CD4-positive, alpha-beta T cell treated with Interferon gamma for 1 hour (primary cell): ENCODE results near the gene POLR2L.

Experiments used
- DNase-seq: peaks from one replicate; pipeline ENCODE4 v3.0.0-alpha.2; 2020

Gene POLR2L

DNA sequence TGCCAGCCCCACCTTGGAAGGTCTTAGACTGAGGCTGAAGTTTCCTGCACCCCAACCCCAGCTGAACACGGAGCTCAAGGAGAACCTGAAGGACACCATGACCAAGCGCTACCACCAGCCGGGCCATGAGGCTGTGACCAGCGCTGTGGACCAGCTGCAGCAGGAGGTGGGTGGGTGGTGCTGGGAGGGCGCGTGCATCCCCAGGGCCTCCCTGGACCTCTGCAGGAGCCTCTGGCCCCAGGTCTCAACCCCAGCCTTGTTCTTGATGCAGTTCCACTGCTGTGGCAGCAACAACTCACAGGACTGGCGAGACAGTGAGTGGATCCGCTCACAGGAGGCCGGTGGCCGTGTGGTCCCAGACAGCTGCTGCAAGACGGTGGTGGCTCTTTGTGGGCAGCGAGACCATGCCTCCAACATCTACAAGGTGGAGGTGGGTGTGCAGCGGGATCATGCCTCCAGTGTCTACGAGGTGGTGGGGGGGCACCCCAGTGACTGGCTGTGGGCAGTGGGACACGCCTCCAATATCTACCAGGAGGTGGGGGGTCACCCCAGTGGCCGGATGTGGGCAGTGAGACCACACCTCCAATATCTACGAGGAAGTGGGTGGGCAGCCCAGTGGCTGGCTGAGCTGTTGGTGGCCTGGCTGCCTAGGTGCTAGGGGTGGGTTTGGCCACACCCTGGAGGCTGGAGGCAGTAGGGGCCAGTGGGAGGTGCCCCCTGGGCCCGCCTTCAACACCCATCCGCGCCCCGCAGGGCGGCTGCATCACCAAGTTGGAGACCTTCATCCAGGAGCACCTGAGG lies 4.9 kb downstream of the POLR2L start:
- DNase-seq, result no peak

DNA sequence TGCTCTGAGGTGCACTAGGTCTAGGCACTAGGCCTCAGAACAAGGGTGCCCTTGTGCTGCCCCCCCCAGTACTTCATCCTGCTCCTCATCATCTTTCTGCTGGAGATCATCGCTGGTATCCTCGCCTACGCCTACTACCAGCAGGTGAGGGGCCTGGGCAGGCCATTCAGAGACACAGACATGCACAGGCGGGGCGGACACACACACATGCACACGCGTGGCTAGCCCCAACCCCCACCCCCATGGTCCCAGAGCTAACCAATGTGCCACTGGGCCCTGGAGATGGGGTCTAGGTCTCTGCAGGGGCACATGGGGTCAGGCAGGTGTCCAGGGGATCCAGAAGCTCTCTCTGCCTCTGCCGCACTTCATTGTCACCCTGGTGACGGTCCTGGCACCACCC lies 5.6 kb downstream of the POLR2L start:
- no peak for DNase-seq

DNA sequence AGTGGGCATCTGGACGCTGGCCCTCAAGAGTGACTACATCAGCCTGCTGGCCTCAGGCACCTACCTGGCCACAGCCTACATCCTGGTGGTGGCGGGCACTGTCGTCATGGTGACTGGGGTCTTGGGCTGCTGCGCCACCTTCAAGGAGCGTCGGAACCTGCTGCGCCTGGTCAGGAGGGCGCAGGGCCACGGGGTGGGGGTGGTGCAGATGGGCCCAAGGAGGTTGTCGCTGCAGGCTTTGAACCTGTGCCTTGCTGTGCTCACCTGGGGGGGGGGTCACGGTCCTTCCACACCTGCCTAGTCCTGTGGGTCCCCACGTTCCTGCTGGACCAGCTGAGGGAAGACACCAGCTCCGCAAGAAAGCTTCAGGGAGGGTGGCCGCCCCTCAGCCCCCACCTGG lies 6.1 kb downstream of the POLR2L start:
- DNase-seq, result no peak

DNA sequence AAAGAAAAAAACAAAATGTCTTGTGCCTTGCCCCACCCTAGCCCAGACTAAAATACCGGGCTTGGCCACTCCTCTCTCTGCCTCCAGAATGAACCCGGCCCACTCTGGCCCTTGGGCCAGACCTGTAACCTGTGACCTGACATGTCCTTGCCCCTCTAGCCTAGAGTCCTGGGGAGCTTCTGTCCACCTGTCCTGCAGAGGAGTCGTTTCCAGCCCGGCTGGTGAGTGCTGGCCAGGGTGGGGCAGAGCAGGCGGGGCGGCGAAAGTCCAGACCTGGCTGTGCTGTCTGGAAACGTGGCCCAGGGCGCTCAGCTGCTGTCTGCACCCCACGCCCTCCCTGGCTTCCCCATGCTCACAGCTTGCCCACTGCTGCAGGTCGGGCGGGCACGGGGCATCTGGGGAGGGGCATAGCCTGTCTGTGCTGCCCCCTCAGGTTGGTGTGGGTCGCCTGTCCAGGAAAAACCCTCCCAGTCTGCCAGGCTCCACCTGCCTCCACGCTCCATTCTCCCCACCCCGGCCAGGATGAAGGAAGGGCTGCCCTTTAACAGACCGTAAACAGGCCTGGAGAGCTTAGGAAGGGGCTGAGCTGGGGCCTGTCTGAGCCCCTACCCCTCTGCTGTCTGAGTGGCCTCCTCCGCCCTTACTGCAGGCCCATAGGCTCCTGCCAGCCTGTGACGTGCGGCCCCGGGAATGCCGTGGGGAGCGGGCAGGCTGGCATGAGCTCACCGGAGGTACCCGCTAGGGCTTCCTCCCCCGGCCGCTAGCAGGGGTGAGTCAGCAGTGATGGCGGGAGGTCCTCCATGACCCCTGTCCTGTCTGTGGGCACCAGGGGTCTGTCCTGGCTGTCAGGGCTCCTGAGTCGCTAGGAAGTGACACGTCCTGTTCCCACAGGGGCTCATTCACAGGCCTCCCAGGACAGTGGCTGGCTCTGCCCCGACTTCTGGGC lies 7.7 kb downstream of the POLR2L start:
- DNase-seq, result peak; percentile 42

DNA sequence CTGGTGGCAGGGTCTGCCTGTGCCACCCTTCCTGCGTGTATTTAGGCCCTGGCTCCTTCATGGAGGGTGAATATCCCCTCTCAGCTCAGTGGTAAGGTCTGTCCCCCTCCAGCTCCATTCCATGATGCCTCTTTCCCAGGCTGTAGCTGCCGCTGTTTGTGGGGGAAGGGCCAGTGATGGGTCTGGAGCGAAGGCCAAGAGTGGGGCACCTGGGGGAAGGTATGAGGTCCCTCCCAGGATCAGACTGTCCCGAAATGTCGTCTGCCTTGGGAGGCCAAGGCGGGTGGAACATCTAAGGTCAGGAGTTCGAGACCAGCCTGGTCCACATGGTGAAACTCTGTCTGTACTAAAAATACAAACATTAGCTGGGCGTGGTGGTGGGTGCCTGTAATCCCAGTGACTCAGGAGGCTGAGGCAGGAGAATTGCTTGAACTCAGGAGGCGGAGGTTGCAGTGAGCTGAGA lies 8.4 kb downstream of the POLR2L start:
- DNase-seq, result no peak

DNA sequence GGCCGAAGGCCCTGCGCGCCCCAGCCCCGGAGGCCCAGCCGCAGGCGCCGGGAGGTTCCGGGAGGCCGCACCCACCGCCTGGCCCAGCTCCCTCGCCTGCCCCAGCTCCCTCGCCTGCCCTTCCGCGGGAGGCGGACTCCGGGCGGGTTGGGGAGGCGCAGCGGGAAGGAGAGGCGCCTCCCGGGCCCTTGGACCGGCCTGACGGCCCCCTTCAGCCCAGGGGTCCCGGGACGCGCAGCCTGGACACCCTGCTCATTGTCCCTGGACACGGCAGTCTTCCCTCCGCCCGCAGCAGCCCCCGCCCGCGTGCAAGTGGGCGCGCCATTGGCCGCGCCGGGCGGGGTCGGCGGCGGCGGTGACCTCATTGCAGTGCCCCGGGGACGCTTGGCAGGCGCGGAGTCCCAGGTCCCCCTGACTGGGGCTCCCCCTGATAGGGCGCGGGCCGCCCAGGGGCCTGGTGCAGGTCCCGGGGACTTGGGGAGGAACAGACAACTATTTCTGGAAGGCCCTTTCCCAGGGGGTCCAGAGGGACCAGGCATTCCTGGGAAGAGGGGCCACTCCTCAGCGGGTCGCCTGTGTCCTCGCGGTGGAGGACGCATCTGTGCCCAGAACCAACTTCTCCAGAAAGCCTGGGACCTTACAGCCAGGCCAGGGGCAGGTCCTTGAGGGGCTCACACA lies 9.1 kb downstream of the POLR2L start:
- DNase-seq, result no peak

DNA sequence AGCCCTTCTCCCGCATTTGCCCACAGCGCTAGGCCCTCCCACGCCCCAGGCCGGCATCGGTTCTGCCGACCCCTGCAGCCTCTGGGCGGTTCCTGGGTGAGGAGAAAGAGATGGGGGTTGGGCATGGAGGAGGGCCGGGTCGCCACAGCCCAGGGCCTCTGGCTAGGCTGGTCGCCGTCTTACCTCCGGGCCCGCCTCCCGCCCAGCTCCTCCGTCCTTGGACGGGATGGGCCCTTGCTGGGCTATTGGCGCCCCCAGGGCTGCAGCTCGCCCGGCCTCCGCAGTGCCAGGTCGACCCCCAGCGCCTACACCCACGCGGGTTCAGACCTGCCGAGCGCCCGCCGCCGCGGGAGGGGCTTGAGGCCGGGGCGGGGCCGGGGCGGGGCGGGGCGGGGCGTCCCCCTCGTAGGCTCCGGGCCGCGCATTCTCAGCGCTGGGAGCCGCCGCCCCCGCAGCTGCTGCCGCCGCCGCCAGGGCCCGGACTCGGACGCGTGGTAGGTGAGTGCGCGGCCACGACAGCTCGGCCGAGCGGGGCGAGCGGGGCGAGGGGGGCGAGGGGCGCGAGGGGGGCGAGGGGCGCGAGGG lies 9.7 kb downstream of the POLR2L start, which contains the start of gene CD151:
Gene CD151 (plus strand): TSS at position 424 of the 585 bp plus-strand sequence. CDS start 3,118 bp downstream, outside the sequence.
- peak; percentile 36 for DNase-seq

DNA sequence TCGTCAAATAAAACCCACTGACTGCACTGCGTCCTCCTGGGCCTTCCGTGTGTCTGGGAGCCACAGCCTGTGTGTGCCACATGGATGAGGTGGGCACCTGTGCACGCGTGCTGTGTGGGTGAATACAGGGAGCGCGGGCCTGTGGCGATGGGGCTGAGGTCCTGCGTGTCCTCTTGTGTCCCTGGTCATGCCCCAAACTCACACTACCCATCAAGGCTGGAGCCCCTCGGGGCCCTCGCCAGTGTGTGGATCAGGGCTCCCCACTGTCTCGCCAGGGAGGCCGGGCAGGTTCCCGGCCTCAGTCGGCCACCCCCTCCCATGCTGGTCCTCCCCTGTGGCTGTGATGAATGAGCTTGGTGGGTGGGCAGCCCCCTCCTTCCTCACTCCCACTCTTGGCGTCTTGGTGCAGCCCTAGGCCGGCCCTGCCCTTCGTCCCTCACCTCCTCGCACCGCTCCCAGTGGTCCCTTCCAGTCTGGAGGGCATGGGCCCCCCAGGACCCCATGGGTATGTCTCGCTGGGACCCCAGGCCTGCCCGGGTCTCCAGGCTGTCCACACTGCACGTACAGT lies 10.3 kb downstream of the POLR2L start:
- no peak for DNase-seq

DNA sequence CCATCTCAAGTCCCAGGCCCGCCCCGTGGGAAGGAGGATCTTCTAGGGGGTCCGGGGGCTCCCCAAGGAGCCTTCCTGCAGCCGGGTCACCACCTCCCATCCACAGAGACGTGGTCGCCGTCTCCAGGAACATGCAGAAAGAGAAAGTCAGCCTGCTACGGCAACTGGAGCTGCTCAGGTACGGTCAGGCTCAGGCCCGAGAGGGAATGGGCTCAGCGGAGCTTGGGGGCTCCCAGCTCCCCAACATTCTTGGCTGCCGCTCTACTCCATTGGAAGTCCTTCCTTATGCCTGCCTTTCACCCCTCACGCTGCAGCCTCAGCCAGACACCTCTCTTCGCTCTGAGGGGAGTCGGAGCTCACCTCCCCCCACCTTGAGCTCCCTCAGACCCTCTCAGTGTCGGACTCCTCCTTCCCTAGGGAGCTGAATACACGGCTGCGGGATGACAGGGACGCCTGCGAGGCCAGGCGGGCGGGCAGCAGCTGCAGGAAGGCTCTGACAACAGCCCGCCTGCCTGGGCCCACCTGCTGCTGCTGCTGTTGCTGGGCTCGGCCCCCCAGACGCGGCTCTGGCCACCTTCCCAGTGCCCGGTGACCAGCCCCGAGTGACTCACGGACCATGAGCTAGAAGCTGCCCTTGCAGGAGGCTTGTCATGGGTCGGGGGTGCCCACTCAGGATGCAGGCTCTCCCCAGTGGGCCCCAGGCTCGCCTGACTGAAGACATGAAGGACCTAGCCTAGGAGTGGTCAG lies 11.0 kb downstream of the POLR2L start:
- DNase-seq, result no peak

DNA sequence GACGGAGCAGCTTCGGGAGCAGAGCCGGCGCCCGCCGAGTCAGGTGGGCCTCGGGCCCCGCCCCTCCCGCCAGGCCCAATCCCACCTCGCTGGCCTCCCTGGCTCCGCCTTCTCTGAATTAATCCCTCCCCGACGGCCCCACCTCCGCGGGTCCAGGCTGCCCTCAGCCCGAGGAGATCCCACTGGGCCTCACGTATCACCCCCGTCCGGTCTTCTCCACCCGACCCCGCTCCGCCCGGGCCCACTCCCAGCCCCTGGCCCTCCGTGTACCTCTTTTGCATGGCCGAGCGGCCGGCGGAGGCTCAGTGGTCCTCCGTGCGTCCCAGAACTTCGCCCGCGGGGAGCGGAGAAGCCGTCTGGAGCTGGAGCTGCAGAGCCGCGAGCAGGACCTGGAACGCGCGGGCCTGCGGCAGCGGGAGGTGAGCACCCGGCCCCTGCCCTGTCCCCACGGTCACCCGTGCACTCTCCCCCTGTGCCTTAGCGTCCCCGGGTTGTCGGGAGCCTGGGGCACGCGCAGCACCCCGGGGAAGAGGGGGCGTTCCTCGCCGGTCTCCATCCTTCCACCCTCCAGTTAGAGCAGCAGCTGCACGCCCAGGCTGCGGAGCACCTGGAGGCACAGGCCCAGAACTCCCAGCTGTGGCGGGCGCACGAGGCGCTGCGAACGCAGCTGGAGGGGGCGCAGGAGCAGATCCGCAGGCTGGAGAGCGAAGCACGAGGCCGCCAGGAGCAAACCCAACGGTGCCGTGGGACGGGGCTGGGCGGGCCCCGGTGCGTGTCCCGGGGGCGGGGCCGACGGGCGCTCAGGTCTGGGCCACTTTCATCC lies 11.8 kb downstream of the POLR2L start:
- DNase-seq, result peak; percentile 62

DNA sequence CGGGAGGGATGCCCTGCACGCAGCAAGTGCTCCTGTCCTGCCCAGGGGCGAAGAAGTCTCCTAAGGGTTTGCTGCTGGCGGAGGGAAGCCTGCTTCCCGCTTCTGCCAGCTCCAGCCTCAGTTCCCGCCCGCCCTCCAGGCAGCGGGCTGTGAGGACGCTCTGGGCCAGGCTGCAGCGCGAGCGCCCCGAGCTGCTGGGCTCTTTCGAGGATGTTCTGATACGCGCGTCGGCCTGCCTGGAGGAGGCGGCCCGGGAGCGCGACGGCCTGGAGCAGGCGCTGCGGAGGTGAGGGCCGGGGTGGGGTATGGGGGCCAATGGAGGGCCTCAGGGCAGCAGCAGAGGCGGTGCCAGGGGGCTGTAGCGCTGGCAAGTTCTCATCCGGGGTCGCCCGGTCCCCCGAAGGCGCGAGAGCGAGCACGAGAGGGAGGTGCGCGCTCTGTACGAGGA lies 12.5 kb downstream of the POLR2L start:
- no peak for DNase-seq

DNA sequence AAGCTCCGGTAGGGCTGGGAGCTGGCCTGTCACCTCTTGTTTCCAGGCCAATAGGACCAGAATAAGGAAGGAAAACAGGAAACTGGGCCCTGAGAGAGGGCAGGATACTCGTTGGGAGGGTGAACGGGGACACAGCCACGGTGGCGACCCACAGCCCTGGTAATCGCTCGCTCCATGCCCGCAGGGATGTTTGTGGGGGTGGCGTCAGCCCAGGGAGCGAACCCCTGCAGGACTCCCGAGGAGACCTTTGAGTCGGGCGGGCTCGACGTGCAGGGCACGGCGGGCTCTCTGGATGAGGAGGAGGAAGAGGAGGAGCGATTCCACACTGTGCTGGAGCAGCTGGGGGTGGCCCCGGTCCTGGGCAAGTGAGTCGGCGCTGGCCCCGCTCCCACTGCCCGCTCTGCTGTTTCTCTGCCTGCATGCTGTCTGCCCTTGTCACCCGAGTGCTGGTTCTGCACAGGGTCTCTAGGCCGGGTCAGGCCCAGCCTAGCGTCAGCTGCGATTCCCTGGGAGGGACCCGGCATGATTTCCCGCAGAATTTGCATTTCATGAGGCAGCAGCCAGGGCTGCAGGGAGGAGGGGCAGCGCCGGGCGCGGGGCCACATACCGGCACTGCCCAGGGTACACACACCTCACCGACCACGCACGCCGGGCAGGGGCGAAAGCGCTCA lies 13.0 kb downstream of the POLR2L start:
- DNase-seq, result no peak

DNA sequence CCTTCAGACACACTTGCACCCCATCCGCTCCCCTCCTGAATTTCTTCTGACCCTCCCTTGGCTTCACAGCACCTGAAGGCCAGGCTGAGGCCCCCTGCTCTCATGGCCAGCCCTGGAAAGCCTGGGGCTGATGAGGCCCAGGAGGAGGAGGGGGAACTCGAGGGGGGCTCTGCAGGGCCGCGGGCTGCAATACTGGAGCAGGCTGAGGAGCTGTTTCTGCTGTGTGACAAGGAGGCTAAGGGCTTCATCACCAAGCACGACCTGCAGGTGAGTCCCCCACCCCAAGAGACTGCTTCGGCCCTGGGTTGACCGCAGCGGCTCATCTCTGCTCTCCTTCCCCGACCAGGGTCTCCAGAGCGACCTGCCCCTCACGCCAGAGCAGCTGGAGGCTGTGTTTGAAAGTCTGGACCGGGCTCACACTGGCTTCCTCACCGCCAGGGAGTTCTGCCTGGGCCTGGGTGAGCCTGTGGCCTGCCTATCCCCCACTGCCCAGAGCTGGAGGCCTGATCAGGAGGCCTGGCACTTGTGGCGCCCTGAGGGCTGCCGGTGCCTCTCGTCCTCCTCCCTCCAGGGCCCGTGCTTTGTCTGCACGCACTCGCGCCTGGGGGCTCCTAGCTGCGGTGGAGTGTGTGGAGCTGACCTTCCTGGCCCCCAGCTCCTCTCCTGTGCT lies 13.7 kb downstream of the POLR2L start:
- DNase-seq, result no peak

DNA sequence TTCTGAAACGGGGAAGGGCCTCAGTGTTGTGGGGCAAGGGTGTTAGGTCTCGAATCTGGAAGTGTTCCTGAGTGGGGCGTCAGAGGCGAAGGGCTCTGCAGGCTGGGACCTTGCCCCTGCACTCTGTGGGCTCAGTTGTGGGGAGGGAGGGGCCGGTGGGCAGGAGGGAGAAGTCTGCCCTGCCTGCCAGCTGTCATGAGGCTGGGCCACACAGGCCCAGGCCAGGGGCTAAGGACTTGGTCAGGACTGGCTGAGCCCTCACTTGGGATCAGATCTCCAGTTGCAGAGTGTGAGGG lies 14.5 kb downstream of the POLR2L start, which contains the start of gene CRACR2B:
Gene CRACR2B (plus strand): TSS at position 23 of the 296 bp plus-strand sequence. CDS start 689 bp downstream, outside the sequence.
- no peak for DNase-seq

DNA sequence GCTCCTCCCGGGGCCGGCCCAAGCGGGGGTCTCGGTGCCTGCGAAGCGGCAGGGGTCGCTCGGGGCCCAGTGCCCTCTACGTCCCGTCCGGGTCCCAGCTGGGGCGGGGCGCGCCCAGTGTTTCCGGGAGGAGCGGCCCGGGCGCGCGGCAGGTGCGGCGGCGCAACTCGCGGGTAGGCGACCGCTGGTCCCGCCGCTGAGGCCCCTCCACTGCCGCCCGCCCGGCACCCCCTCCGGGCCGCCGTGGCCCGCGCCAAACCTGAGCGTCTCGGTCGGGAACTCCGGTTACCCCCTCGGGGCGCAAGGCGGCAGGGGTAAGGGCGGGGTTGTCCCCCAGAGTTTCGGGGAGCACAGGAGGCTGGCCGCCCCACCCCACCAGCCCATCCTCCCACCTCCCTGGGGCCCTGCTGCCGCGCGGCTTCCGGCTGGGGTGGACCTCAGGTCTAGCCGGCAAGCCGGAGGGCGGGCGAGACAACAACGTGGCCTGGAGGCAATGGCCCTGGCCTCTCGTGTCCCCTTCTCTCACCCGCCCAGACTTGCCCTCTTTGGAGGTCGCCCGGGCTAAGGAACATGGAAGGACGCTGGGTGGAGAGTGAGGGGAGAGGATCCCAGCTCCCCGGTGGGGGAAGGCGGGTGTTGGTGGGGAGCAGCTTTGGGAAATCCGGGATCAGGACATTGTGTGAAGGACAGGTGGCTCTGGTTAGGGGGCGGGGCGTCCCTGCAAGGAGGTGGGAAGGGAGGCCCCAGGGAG lies 15.0 kb downstream of the POLR2L start:
- no peak for DNase-seq

DNA sequence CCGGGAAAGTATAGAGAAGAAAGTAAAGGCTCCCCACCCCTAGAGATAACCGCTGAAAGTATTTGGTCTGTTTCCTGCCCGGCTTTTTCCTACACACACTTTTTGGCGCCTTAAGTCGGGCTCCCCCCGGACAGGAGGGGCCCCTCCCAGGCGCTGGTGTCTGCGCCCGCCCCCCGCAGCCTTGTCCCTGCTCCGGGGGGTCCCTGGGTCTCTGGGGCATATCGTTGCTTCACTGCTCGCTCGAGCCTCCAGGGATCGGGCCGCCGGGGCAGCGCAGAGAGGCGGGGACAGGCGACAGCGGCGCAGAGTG lies 15.5 kb downstream of the POLR2L start:
- no peak for DNase-seq

DNA sequence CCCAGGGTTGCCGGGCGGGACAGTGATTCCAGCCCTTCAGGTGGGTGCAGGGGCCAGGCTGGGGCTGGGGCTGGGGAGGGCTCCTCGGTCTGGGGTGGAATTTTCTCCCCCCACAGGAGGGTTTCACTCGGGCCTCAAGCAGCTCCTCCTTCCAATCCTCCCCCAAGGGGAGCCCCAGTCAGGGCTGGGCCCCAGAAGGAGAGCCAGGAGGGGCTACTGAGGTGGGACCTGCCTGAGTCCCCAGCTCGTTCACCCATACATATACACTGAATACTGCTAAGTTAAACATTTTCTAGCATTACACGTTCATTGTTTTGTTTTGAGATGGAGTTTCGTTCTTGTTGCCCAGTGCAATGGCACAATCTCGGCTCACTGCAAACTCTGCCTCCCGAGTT lies 16.1 kb downstream of the POLR2L start:
- no peak for DNase-seq

DNA sequence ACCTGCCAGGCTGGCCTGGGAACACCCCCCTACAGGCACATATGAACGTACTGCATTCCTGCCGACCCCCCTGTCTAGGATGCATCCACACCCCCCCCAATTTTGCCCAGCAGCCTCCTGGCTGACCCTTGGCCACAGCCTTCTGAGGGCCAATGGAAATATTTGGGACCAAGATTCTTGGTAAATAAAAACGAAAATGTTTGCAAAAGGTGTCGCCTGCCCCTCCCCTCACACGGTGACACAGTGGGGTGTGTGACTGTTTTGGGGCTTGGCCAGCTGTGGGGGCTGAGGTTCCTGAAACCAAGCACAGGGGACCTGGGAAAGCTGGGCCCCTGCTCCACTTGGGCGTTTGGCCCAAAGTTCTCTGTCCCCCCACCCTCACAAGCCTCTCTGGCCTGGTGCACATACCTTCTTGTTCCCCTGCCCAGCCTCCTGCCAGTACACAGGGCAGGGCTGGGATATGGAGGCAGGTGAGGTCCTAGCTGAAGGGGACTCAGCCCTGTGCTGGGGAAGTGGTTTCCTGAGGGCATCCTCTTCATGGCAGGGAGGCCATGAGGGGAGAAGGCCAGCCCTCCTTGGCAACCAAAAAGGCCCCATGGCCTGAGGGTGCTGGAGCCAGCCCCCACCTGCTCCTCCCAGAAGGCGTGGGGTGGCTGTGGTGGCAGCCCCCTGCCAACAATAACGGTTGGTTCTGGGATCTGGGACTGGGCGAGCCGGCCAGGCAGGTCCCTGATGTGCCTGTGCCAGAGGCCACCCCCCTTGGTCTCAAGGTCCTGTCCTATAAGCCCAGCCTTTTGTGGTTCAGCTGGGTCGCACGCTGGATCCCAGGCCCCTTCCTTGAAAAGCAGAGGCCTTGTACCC lies 16.7 kb downstream of the POLR2L start:
- DNase-seq, result no peak
